HCT116 (cell line): ENCODE results near the gene DLEC1.

Experiments used
- ELF1 ChIP-seq: IDR thresholded peaks from 2 replicates; pipeline ENCODE4 v1.6.1; 2012; ENCODE audit warnings: low read depth, borderline replicate concordance
- POLR2A ChIP-seq: IDR thresholded peaks from 2 replicates; pipeline ENCODE4 v1.7.0; 2011; ENCODE audit warnings: borderline replicate concordance; ENCODE audit not compliant: insufficient read depth, insufficient read length; ENCODE audit errors: extremely low read depth
- POLR2AphosphoS5 ChIP-seq: IDR thresholded peaks from 2 replicates; pipeline ENCODE4 v1.6.1; 2011; ENCODE audit warnings: mild to moderate bottlenecking, low read depth, low read length, moderate library complexity
- ZNF274 ChIP-seq: fragments of 200-500 bp; sonication (Bioruptor generic); IDR thresholded peaks from 2 replicates; pipeline ENCODE4 v1.6.1; 2014; ENCODE audit warnings: mild to moderate bottlenecking, low read depth, low read length, inconsistent platforms
- TF ChIP-seq, protein P1 (sequence below), 3 experiments: fragments of 200-600 bp in 1 of 3; sonication (generic) in 1 of 3; IDR thresholded peaks in 2 of 3; conservative IDR thresholded peaks in 1 of 3; 2 replicates each; pipeline ENCODE4 v1.5.1; 2012 to 2017; ENCODE audit warnings: low read depth in 2 of 3, low read length in 2 of 3, antibody characterized with exemption in 1 of 3, borderline replicate concordance in 1 of 3, control low read depth in 1 of 3, mild to moderate bottlenecking in 1 of 3, mixed read lengths in 1 of 3, mixed run types in 1 of 3, moderate library complexity in 1 of 3; ENCODE audit not compliant: insufficient read depth in 1 of 3
- TF ChIP-seq, protein P2 (sequence below): IDR thresholded peaks from 2 replicates; pipeline ENCODE4 v1.6.1; 2011; ENCODE audit warnings: mild to moderate bottlenecking, low read length, moderate library complexity; ENCODE audit not compliant: insufficient replicate concordance; ENCODE audit errors: extremely low read depth

DNA sequence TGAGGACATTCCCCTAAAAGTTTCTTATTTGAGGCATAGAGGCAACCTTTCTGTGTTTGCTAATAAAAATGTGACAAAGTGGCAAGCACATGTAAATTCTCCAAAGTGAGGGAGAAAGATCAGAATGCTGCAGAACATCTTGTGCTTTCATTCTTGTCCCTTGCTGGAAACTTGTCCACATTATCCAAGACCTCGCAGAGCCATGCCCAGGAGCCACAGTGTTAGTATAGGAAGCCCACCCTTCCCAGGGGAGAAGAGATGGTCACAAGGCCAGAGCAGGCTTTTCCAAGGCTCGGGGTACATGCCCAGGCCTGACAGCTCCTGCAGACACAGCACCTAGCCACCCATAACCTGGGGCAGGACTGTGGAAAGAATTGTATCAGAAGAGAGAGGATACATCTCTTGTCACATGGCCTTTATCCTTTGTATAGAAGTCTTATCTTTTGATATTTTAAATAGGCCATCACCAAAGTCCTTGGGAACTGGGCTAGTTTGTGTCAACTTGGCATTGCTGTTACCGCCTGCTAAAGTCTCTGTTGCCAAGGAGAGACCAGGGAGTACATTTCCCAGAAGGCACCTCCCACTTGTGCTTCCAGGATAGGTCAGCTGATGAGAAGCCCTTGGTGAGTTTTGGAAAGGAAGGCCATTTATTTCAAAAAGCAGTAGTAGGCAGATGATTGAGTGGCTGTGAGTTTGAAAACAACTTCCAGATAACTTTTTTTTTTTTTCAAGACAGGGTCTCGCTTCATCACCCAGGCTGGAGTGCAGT is 10.5 kb downstream of the DLEC1 start:
- TF ChIP-seq POLR2AphosphoS5: no peak
- TF ChIP-seq, protein P1, sequence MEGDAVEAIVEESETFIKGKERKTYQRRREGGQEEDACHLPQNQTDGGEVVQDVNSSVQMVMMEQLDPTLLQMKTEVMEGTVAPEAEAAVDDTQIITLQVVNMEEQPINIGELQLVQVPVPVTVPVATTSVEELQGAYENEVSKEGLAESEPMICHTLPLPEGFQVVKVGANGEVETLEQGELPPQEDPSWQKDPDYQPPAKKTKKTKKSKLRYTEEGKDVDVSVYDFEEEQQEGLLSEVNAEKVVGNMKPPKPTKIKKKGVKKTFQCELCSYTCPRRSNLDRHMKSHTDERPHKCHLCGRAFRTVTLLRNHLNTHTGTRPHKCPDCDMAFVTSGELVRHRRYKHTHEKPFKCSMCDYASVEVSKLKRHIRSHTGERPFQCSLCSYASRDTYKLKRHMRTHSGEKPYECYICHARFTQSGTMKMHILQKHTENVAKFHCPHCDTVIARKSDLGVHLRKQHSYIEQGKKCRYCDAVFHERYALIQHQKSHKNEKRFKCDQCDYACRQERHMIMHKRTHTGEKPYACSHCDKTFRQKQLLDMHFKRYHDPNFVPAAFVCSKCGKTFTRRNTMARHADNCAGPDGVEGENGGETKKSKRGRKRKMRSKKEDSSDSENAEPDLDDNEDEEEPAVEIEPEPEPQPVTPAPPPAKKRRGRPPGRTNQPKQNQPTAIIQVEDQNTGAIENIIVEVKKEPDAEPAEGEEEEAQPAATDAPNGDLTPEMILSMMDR (IDR thresholded peaks at IDR 0.05 in 2 of 3, conservative IDR thresholded peaks at IDR 0.05 in 1 of 3; ENCODE audit: borderline replicate concordance in 1 of 3, insufficient read depth in 1 of 3, low read depth in 2 of 3, low read length in 2 of 3): no peak
- TF ChIP-seq POLR2A: no peak
- TF ChIP-seq, protein P2, sequence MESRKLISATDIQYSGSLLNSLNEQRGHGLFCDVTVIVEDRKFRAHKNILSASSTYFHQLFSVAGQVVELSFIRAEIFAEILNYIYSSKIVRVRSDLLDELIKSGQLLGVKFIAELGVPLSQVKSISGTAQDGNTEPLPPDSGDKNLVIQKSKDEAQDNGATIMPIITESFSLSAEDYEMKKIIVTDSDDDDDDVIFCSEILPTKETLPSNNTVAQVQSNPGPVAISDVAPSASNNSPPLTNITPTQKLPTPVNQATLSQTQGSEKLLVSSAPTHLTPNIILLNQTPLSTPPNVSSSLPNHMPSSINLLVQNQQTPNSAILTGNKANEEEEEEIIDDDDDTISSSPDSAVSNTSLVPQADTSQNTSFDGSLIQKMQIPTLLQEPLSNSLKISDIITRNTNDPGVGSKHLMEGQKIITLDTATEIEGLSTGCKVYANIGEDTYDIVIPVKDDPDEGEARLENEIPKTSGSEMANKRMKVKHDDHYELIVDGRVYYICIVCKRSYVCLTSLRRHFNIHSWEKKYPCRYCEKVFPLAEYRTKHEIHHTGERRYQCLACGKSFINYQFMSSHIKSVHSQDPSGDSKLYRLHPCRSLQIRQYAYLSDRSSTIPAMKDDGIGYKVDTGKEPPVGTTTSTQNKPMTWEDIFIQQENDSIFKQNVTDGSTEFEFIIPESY: no peak
- no peak for TF ChIP-seq ZNF274
- no peak for TF ChIP-seq ELF1
